NT2/D1 (cell line): Measurements from ENCODE around the gene OVCH1.

Source experiments
- SUZ12 ChIP-seq: IDR thresholded peaks from 2 replicates; pipeline ENCODE4 v1.6.1; 2011; ENCODE audit not compliant: insufficient read length, insufficient read depth; ENCODE audit errors: extremely low read depth
- YY1 ChIP-seq: IDR thresholded peaks from 2 replicates; pipeline ENCODE4 v1.6.1; 2011; ENCODE audit not compliant: insufficient read length, insufficient read depth

DNA sequence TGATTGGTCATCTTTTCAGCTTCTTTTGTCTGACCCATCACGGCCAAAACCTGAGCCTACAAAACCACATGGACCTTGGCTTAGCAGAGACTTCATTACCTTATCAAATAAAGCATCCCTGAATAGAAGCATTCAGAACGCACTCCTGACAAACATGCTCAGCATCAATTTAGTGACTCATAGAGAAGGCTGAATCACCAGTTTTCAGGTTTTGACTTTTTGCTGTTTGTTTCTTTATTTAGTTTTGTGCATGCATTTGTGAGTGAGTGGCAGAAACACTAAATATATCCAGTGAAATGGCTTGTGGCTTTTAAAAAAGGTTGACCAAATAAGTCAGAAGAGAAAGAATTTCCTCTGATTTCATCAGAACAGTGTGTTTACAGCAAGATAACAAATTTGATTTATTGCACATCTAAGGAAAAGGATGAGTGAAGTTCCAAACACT lies 19.0 kb upstream of the OVCH1 start:
- TF ChIP-seq SUZ12 (no peak), YY1 (no peak)
